ENCODE results near the gene FIP1L1. TPM values are rescaled to one million over a fixed set of nuclear protein-coding genes. Genes with fewer than 3 reads are reported as not detected.

Gene FIP1L1
- total RNA-seq, 4 donors from 2014 or later, result 42.8 to 59.1 (median 49.6) TPM

DNA sequence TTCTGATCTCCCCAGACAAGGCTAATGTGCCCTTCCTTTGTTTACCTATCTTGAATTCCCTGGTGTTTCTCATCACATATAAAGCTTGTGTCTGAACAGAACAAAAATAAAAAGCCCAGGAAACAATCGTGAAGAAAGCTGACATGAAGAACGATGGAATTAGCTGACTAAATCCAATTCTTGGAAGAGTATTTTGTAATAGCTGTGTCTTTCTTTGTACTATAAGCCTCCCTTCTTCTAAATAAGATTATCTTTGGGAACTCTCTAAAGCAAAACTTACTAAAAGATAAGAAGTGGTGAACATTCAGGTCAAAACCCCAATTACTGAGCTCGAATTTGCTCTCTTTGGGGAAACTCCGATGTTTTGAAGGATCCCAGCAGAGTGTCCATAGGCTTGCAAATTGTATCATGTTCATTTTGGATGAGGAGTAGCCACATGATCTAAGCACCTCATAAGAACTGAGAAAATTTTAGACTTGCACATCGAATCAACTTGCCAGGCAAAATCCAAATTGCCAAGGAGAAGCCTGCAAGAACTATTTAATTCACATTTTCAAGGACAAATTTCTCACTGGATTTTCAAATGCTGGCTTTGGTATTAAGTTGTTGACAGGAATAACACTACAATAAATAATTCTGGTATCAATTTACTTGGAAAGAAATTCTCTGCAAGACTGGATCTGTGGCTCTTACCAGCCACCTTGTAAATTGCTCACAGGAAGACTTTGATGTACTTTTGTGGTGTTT is 107.6 kb downstream of the FIP1L1 start:
- no peak overlapping the region for H3K4me3 ChIP-seq (ENCODE audit: low read depth, poor library complexity, severe bottlenecking)
- no peak for DNase-seq (ENCODE audit: low spot score in 2 of 2)
- TF ChIP-seq POLR2A (IDR thresholded peaks at IDR 0.05), result no peak
- TF ChIP-seq, protein P1, sequence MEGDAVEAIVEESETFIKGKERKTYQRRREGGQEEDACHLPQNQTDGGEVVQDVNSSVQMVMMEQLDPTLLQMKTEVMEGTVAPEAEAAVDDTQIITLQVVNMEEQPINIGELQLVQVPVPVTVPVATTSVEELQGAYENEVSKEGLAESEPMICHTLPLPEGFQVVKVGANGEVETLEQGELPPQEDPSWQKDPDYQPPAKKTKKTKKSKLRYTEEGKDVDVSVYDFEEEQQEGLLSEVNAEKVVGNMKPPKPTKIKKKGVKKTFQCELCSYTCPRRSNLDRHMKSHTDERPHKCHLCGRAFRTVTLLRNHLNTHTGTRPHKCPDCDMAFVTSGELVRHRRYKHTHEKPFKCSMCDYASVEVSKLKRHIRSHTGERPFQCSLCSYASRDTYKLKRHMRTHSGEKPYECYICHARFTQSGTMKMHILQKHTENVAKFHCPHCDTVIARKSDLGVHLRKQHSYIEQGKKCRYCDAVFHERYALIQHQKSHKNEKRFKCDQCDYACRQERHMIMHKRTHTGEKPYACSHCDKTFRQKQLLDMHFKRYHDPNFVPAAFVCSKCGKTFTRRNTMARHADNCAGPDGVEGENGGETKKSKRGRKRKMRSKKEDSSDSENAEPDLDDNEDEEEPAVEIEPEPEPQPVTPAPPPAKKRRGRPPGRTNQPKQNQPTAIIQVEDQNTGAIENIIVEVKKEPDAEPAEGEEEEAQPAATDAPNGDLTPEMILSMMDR (IDR thresholded peaks at IDR 0.05), result no peak
- intact Hi-C loops (cut with DNase I; ENCODE audit: low total_unique reads), result no loop called here
- WGBS, 2 donors, result 34 to 73% methylated on average over 5 of the region's 5 CpGs

DNA sequence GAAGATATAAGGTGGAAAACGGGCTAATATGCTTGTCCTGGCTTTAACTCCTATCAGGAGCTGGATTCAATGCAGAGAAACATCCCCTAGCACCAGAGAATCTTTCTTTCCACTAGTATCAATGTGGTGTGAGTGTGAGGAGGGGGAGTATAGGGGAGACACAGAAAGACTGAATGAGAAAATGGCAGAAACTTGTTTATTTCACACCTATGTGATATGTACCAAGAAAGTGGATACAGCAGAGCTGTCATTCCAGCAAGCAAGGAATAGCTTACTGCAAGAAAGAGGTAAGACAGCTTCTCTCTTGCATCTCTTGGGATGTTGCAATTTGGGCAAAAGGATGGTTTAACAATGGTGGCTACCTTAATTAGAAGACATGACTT is 108.2 kb downstream of the FIP1L1 start:
- intact Hi-C loops (cut with DNase I; ENCODE audit: low total_unique reads), result no loop called here
- no peak for TF ChIP-seq POLR2A (IDR thresholded peaks at IDR 0.05)
- TF ChIP-seq, protein P1 (IDR thresholded peaks at IDR 0.05), result no peak
- 43 to 44% methylated on average over 1 of the region's 1 CpG for WGBS, 2 donors
- no peak overlapping the region for H3K4me3 ChIP-seq (ENCODE audit: low read depth, poor library complexity, severe bottlenecking)
- DNase-seq (ENCODE audit: low spot score in 2 of 2), result no peak

DNA sequence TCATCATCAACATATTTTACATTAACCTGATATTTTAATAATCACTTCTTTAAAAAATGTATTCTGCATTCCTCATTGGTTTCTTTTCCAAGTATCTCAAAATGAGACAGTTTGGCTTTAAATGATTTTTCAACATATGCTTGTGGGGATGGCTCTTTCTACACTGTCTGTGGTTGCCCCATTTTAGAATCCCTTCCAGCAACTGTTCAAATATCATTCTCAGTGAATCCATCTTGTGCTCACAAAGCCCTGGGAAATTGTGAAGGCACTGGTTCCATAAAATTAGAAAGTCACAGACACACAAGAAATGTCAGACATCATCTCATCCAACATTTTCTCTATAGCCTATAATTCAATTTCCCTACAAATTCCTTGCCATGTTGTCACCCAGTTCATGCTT is 110.3 kb downstream of the FIP1L1 start:
- DNase-seq (ENCODE audit: low spot score in 2 of 2), result no peak
- TF ChIP-seq POLR2A (IDR thresholded peaks at IDR 0.05), result no peak
- TF ChIP-seq, protein P1 (IDR thresholded peaks at IDR 0.05), result no peak
- H3K4me3 ChIP-seq (ENCODE audit: low read depth, poor library complexity, severe bottlenecking), result no peak overlapping the region
- intact Hi-C loops (cut with DNase I; ENCODE audit: low total_unique reads), result no loop called here

DNA sequence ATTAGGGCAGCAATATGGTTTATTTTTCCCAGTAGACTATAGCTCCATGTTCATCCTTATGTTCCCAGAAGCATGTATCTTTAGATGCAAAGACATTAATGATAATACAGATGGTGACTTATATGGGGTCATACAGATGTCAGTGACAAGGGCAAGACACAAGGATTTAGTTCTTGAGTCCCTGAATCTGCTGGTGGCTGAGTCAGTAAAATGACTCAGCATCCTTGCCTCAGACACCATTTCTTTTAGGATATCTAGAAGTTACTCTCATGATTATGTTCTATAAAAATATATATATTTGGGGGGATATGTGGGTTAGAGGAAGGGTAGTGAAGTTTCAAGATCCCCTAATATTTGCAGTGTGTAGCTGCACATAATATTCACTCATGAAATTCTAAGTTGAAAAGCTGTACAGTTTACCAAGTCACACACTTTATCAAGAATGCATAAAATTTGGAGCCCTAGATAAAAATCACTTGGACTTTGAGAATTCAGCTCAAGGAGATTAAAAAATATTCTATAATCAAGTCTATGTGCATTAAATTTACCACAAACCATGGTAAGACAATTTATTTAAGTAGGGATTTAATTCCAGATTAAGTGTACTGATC is 111.9 kb downstream of the FIP1L1 start:
- DNase-seq (ENCODE audit: low spot score in 2 of 2), result no peak
- no peak overlapping the region for H3K4me3 ChIP-seq (ENCODE audit: low read depth, poor library complexity, severe bottlenecking)
- intact Hi-C loops (cut with DNase I; ENCODE audit: low total_unique reads), result no loop called here
- no peak for TF ChIP-seq POLR2A (IDR thresholded peaks at IDR 0.05)
- TF ChIP-seq, protein P1 (IDR thresholded peaks at IDR 0.05), result no peak

DNA sequence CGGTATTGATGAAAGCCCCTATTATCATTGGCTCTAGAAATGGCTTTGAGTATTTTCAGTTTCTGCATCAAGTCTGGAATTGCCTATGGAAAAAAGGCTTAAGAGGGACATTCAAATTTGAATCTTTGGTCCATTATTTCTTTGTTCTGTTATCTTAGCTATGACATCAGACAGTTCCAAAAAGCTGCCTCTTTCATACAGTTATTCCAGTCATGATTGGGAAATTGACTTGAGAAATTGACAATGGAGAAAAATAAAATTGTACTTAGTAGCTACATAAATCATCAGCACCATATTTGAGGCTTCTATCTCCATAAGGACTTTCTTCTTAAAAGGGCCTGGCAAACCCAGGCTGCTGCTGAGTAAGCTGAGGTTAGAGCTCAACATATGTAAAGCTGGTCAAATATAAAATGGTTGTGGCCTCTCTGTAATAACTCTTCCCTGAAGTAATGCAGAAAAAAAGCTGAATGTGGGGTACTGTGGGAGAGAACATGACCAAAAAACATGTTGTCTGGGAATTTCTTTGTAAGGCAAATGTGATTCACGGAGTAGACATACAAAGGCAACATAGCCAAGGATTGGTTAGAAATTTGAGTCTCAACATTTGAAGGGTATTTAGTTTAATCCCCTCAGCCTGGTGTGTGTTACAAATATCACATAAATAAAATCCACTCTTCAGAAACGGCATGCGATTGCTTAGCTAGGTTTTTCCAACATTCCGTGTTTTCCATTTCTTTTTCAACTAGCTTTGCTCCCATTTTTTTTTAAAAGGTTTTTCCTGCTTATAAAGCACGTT is 112.9 kb downstream of the FIP1L1 start:
- DNase-seq (ENCODE audit: low spot score in 2 of 2), result no peak
- H3K4me3 ChIP-seq (ENCODE audit: low read depth, poor library complexity, severe bottlenecking), result no peak overlapping the region
- TF ChIP-seq, protein P1 (IDR thresholded peaks at IDR 0.05), result no peak
- no peak for TF ChIP-seq POLR2A (IDR thresholded peaks at IDR 0.05)
- intact Hi-C loops (cut with DNase I; ENCODE audit: low total_unique reads), result no loop called here
- WGBS, 2 donors, result 58 to 65% methylated on average over 6 of the region's 6 CpGs
